T-helper 9 cell (primary cell): Measurements from ENCODE around the gene SIX2.

Source experiments
- DNase-seq: peaks from one replicate; pipeline ENCODE4 v3.0.0-alpha.2; 2020

SIX2 gene

DNA sequence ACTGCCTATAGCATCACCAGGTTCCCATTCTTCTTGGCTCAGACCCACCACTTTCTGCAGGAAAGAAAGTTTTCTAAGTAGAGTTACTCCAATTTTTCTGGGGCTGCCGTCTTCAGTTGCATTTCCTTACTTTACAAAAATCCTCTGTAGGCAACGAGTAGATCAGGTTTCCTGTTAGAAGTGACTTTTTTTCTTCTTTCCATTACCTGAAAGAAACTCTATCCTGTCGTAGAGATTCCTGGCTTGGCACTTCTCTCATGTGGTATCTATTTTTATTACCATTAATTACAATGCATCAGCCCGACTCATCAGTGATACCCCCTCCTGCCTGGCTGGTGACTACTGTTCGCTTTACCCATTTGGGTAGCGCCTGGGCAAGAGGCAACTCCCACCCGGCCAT is 5.6 kb upstream of the SIX2 start:
- DNase-seq = no peak

DNA sequence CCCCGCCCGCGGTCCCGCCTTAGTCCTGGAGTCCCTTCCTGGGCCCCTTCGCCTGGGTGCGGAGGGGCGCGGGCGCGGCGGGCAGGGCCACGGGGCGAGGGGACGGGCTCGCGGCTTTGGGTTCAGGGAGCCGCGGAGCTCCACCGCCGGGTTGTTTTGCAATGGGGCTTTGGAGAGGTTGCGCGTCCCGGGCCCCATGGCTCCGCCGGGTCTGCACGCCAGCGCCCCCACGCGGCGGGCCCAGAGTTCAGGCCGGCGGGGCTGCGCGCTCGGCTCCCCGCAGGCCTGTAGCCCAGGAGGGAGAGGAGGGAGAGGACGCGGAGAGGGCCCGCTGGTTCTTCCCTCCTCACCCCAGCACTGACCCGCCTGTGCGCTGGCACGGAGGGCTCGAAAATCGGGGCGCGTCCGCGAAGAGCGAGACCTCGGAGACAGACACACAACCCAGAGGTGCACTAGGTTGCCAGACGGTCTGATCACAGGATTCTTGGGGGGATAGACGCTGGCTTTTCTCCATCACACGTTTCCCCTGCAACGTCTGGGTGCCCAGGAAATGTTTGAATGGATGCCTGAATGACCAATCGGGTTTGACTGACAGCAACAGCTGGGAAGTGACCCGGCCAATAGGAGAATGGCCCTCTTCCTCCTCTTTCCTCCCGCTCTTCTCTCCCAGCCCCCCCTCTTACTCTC is 4.9 kb upstream of the SIX2 start:
- no peak for DNase-seq

- no peak for DNase-seq
Observed at GRCh38 chr2:45013229-45014015, 4.2 kb upstream of the SIX2 start.

GRCh38 chr2:45012733-45013132 is 3.5 kb upstream of the SIX2 start:
- DNase-seq = no peak

- no peak for DNase-seq
Observed at GRCh38 chr2:45011621-45012602, 2.7 kb upstream of the SIX2 start.

DNA sequence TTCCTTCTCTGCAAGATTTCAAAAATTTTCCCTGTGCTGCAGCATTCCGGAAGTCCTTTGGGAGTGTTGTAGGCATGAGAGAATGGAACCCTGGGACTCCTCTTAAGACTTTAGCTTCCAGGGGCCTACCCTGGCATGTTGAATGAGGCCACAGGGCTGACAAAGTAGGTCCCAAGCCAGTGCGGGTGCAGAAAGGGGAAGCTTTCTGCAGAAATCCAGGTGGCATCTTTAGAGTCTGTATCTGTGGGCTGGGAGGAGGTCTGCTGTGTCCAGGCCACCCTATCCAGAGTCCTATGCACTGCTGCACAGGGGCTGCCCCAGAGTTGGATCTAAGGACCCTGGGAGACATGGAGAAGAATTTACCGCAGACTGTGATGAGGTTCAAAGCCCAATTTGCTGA is 1.9 kb upstream of the SIX2 start:
- DNase-seq = no peak

- DNase-seq = no peak
Observed at GRCh38 chr2:45010702-45011012, 1.4 kb upstream of the SIX2 start.

GRCh38 chr2:45009928-45010701 is 863 bp upstream of the SIX2 start:
- no peak for DNase-seq

GRCh38 chr2:45008296-45009129 is 739 bp downstream of the SIX2 start:
- no peak for DNase-seq

DNA sequence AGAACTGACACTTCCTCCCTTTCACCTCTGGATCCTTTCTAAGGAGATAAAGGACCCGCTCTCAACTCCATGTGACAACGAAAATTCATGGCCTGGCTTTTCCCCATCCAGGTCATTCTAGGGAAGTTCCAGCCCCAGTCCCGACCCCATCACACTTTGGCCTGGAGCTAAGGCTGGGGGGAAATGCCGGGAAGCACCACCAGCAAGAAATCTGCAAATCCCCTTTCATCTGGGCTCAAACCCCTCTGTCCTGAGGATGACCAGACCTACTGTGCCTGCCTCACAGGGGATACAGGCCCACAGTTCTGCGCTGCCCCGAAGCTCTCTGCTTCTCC is 1.3 kb downstream of the SIX2 start:
- no peak for DNase-seq

- DNase-seq = no peak
Observed at GRCh38 chr2:45006942-45007287, 2.3 kb downstream of the SIX2 start.

GRCh38 chr2:45006041-45006941 is 3.0 kb downstream of the SIX2 start:
- DNase-seq = no peak

- DNase-seq = no peak
Observed at GRCh38 chr2:45005261-45006002, 3.8 kb downstream of the SIX2 start.

DNA sequence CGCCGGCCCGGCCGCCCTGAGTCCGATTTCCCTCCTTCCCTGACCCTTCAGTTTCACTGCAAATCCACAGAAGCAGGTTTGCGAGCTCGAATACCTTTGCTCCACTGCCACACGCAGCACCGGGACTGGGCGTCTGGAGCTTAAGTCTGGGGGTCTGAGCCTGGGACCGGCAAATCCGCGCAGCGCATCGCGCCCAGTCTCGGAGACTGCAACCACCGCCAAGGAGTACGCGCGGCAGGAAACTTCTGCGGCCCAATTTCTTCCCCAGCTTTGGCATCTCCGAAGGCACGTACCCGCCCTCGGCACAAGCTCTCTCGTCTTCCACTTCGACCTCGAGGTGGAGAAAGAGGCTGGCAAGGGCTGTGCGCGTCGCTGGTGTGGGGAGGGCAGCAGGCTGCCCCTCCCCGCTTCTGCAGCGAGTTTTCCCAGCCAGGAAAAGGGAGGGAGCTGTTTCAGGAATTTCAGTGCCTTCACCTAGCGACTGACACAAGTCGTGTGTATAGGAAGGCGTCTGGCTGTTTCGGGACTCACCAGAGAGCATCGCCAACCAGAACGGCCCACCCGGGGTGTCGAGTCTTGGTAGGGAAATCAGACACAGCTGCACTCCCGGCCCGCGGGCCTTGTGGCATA is 4.6 kb downstream of the SIX2 start:
- DNase-seq = no peak

DNA sequence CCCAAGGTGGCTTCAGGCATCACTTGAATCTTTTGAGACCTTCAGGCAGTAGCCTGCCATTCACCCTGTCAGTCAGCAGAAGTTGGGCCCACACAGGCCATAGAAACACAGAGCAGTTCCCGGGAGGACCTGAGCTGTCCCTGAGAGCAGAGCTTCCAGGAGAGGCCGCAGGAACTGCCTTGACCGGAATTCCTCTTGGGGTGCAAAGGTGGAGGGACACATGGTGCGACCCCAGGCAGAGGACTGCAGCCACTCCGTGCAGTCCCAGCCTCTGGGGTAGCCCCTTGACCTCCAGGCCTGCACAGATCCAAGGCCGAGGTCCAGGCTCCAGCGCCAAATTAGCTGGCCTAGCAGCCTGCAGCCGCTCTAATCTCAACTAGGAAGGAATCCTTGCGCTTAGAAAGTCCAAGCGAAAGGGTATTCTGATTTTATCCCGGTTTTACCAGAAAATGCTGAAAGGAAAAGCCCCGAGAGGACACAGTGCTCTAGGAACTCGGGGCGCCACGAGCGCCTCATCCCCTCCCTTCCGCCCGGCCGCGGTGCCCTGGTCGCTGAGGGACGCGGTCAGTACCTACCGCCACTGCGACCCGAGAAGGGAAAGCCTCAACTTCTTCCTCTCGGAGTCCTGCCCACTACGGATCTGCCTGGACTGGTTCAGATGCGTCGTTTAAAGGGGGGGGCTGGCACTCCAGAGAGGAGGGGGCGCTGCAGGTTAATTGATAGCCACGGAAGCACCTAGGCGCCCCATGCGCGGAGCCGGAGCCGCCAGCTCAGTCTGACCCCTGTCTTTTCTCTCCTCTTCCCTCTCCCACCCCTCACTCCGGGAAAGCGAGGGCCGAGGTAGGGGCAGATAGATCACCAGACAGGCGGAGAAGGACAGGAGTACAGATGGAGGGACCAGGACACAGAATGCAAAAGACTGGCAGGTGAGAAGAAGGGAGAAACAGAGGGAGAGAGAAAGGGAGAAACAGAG is 5.4 kb downstream of the SIX2 start:
- DNase-seq = no peak

GRCh38 chr2:45002686-45003085 is 6.6 kb downstream of the SIX2 start:
- no peak for DNase-seq

DNA sequence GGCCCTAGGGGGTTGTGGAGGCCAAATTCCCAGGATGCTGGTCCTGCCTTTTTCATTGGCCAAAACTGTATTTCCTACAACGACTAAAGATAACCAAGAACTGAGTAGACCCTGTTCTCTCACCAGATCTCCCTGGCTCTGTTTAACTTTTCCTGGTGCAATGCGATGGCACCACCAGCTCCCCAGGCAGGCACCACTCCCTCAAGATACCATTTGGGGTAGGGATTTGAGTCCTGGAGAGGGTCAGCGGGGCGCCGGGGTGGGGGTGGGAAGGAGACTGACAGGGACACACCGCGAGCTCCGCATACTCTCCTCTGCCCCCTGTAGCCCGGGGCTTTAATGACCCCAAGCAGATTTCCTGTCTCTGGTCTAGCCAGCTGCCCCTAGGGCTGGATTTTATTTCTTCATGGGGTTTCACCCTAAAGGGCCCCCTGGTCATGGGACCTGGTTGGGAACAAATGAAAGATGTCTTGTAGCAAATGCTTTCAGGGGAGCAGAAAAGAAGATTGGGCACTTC is 7.3 kb downstream of the SIX2 start:
- DNase-seq = no peak
